ENCODE results near the gene SLC25A23. TPM values are rescaled to one million over a fixed set of nuclear protein-coding genes. Genes with fewer than 3 reads are reported as not detected.

Gene SLC25A23
- total and polyA plus RNA-seq, 2 donors (not counting 1 experiment from before 2014, with no cell fraction given) = 9.3 to 25.3 TPM

- intact Hi-C loops (cut with micrococcal nuclease) = loop anchor here (5.0 kb wide), 1 partner anchor 111 kb away; the partner anchor contains the start of gene ALKBH7
- Histone ChIP-seq H3K79me2 (ENCODE audit: control insufficient read depth, insufficient read depth, low read length) (peaks cover 47% of the 10 kb centered on the region), H3K9ac (ENCODE audit: low read length) (no peak overlapping the region), H3K4me3 (ENCODE audit: control extremely low read depth in 1 of 5, extremely low read depth in 1 of 5, insufficient read depth in 1 of 5, low read depth in 2 of 5, low read length in 4 of 5) (no peak overlapping the region), H3K27me3 (replicated peaks in 1 of 4; ENCODE audit: control extremely low read depth in 1 of 4, control insufficient read depth in 3 of 4, insufficient read depth in 4 of 4, low read length in 3 of 4) (no peaks in the 10 kb centered on the region), H4K20me1 (ENCODE audit: control insufficient read depth, insufficient read depth, low read length, poor library complexity, severe bottlenecking) (no peaks in the 10 kb centered on the region), H3K9me3 (ENCODE audit: control extremely low read depth in 1 of 3, control insufficient read depth in 2 of 3, insufficient read depth in 1 of 3, low read length in 2 of 3) (no peaks in the 10 kb centered on the region), H3K36me3 (replicated peaks in 1 of 2; ENCODE audit: control extremely low read depth in 1 of 2, control insufficient read depth in 1 of 2, extremely low read depth in 1 of 2, insufficient read depth in 2 of 2, low read length in 1 of 2) (peaks cover 0 to 15% of the 10 kb centered on the region in 2 experiments), H2AFZ (ENCODE audit: insufficient read depth, low read depth, low read length, poor library complexity, severe bottlenecking) (no peak overlapping the region), H3K4me1 (ENCODE audit: control insufficient read depth in 2 of 2, insufficient read depth in 2 of 2, low read length in 2 of 2) (peaks cover 13 to 23% of the 10 kb centered on the region in 2 donors), H3K27ac (ENCODE audit: low read length in 2 of 2) (no peak overlapping the region), H3K4me2 (replicated peaks; ENCODE audit: low read depth, low read length, poor library complexity, severe bottlenecking) (no peak overlapping the region)
- CTCF ChIA-PET = interaction anchor here (2.3 kb wide), 1 partner anchor 150 kb away, joined by 7 read pairs; no protein-coding TSS in a partner anchor
- peak overlapping the region; percentile 95 for H3K27ac Mint-ChIP-seq
- WGBS (ENCODE audit: insufficient coverage) = 94% methylated on average over 3 of the region's 3 CpGs
- TF ChIP-seq EZH2 (IDR thresholded peaks at IDR 0.05; ENCODE audit: borderline replicate concordance, insufficient read depth, low read depth, low read length, poor library complexity, severe bottlenecking) = no peak
- peaks cover 26% of the 10 kb centered on the region for H3K4me1 Mint-ChIP-seq
- ATAC-seq (ENCODE audit: low read depth) (no peak), DNase-seq (no peak)
- no peak overlapping the region for H3K4me3 Mint-ChIP-seq
- no peaks in the 10 kb centered on the region for H3K9me3 Mint-ChIP-seq (ENCODE audit: insufficient read depth)
- H3K27me3 Mint-ChIP-seq = no peaks in the 10 kb centered on the region
- POLR2A ChIA-PET = no interaction called here
Observed at GRCh38 chr19:6483235-6483634, 23.6 kb upstream of the SLC25A23 start.

GRCh38 chr19:6482343-6482686, 22.7 kb upstream of the SLC25A23 start:
- POLR2A ChIA-PET = interaction anchor here (0.6 to 1.7 kb wide), 2 partner anchors 23 to 754 kb away, joined by 5 to 6 read pairs; partner anchors contain the start of gene SLC25A23
- Mint-ChIP-seq H3K9me3 (ENCODE audit: insufficient read depth) (no peaks in the 10 kb centered on the region), H3K4me1 (peaks cover 26% of the 10 kb centered on the region), H3K27ac (peak overlapping the region; percentile 95), H3K4me3 (peak overlapping the region; percentile 98), H3K27me3 (no peaks in the 10 kb centered on the region)
- Histone ChIP-seq H3K9me3 (ENCODE audit: control extremely low read depth in 1 of 3, control insufficient read depth in 2 of 3, insufficient read depth in 1 of 3, low read length in 2 of 3) (no peaks in the 10 kb centered on the region), H3K27ac (ENCODE audit: low read length in 2 of 2) (peak overlapping the region; percentile 89 to 95), H2AFZ (ENCODE audit: insufficient read depth, low read depth, low read length, poor library complexity, severe bottlenecking) (peak overlapping the region; percentile 96), H3K4me3 (ENCODE audit: control extremely low read depth in 1 of 5, extremely low read depth in 1 of 5, insufficient read depth in 1 of 5, low read depth in 2 of 5, low read length in 4 of 5) (peak overlapping the region in 3 of 5 experiments; percentile 73 to 97 (median 90)), H3K79me2 (ENCODE audit: control insufficient read depth, insufficient read depth, low read length) (peaks cover 47% of the 10 kb centered on the region), H3K4me2 (replicated peaks; ENCODE audit: low read depth, low read length, poor library complexity, severe bottlenecking) (peak overlapping the region; percentile 88), H3K4me1 (ENCODE audit: control insufficient read depth in 2 of 2, insufficient read depth in 2 of 2, low read length in 2 of 2) (peaks cover 13 to 23% of the 10 kb centered on the region in 2 donors), H3K9ac (ENCODE audit: low read length) (peak overlapping the region; percentile 98), H3K36me3 (replicated peaks in 1 of 2; ENCODE audit: control extremely low read depth in 1 of 2, control insufficient read depth in 1 of 2, extremely low read depth in 1 of 2, insufficient read depth in 2 of 2, low read length in 1 of 2) (peaks cover 0 to 21% of the 10 kb centered on the region in 2 experiments), H3K27me3 (replicated peaks in 1 of 4; ENCODE audit: control extremely low read depth in 1 of 4, control insufficient read depth in 3 of 4, insufficient read depth in 4 of 4, low read length in 3 of 4) (no peaks in the 10 kb centered on the region), H4K20me1 (ENCODE audit: control insufficient read depth, insufficient read depth, low read length, poor library complexity, severe bottlenecking) (no peaks in the 10 kb centered on the region)
- TF ChIP-seq EZH2 (IDR thresholded peaks at IDR 0.05; ENCODE audit: borderline replicate concordance, insufficient read depth, low read depth, low read length, poor library complexity, severe bottlenecking) (no peak), CTCF (IDR thresholded peaks at IDR 0.05) (no peak)
- intact Hi-C loops (cut with micrococcal nuclease) = loop anchor here (5.0 kb wide), 1 partner anchor 110 kb away; the partner anchor contains the start of gene ALKBH7
- CTCF ChIA-PET = interaction anchor here (0.7 to 2.3 kb wide), 8 partner anchors 9 to 872 kb away, joined by 3 to 8 read pairs (median 4); no protein-coding TSS in a partner anchor
- 97% methylated on average over 8 of the region's 8 CpGs for WGBS (ENCODE audit: insufficient coverage)
- ATAC-seq (ENCODE audit: low read depth) = no peak
- no peak for DNase-seq

Data from B cell (primary cell).